HG03520 (cell line): ENCODE results near the gene CDH23.

ENCODE experiments used
- ATAC-seq: cut with Tn5 transposase; IDR thresholded peaks from one replicate; pipeline ENCODE4 v1.9.1; 2021; ENCODE audit warnings: mild to moderate bottlenecking, moderate library complexity; ENCODE audit not compliant: unreplicated experiment

The CDH23 gene

GRCh38 chr10:71419002-71419540 is 22.4 kb downstream of the CDH23 start:
- ATAC-seq: no peak

DNA sequence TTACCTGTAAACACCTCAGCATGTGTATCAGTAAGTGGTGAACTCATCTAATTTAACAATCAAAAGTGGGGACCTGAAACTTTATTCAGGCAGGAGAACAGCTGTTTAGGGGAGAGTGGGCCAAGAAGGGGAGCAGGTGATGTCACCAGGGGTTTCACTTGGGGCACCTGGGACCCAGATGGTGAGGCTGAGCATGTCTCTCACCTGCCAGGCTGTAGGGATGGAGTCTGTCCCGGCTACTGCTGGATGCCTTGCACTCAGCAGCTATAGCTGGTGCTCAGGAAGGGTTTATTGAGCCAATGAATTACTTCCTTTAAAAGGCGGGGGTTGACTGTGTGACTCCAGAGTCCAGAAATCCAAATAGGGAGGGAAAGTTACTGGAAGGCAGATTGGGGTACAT is 23.0 kb downstream of the CDH23 start:
- ATAC-seq: no peak

GRCh38 chr10:71421075-71421434 is 24.3 kb downstream of the CDH23 start:
- no peak for ATAC-seq

DNA sequence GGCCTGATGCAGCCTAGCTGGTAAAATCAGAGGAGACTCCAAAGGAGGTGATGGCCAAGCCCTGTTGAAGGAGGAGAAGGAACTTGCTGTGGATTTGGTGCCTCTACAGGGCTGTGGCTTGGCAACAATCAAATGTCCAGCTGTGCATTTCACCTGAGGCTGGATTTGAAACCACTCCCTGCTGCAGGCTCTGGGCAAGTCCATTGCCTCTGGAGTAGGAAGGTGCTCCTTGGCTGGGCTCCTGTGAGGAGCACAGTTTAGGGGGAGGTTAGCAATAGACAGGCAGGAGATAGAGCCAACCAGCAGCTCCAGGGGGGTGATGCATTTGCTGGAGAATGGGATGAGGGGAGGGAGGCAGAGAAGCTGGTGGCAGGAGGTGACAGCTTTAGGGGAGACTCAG is 26.5 kb downstream of the CDH23 start:
- ATAC-seq: no peak

- ATAC-seq: no peak
These were observed 27.2 kb downstream of the CDH23 start for GRCh38 chr10:71423901-71424300.

DNA sequence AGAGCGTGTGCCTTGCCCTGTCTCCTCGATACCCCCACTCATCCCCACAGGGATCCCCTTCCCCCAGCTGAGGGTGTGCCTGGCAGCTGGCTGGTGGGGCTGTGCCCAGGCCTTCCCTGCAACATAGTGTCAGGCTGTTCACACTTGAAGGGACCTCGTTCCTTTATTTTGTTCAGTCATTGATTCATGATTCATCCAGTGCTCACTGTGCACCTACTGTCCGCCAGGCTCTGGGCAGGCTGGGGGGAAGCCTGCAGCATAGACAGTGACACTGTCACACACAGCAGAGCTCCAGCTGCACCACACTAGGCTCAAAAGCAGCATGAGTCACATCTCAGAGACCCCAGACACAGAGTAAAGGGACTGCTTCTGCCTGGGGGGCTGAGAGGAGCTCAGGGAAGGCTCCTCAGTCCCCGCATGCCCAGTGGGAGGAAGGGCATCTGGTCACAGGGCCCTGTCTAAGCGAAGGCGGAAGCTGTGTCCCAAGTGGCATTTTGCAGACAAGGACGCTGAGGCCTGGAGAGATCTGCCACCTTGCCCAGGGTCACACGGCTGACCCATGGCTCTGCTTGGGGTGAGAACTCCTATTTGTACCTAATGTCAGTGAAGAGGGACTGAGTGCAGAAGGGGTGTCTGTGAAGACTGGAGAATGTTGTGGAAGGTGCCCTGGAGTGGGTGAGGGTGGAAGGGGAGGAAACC is 27.9 kb downstream of the CDH23 start:
- ATAC-seq: no peak

DNA sequence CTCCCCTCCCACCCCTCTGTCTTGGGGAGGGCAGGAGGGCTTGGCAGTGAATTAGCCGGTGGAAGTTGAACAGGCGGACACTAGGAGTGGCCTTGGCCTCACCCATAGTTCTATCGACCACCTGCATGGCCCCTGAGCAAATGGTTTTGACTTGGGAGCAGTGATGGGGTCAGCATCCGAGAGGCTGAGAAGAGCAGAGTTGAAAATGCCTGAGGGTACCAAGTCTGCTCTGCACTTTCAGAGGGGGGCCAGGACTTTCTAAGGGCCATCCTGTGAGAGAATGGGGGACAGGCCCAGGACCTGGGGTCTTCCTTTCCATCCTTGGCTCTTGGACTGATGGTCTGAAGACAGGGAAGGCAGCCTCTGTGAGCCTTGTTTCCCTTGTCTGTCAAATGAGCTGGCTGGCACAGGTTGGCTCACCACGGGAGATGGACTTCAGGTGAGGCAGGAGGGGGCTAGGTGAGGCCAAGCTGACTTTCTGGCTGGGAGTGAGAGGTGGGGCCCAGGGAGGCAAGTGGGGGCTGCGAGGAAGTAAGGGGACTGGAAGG is 29.4 kb downstream of the CDH23 start:
- ATAC-seq: no peak

GRCh38 chr10:71427246-71427645 is 30.5 kb downstream of the CDH23 start:
- ATAC-seq: no peak

DNA sequence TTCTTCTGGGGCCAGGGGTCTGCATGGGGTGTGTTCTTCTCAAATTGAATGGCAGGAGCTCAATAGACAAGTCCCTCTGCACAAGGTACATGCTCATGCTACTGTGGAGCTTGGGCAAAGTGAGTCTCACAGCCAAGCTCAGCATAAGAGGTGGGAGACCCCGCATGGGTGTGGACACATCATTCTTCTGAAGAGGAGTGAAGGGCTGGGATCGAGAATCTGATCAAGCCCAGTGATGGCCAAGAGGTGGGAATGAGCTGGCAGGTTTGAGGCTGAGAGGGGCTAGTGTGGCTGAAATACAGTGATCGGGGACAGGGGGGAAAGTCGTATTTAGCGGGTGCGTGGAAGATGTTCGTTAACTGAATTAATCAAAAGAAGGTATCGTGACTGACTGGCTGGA is 32.6 kb downstream of the CDH23 start:
- ATAC-seq: no peak

DNA sequence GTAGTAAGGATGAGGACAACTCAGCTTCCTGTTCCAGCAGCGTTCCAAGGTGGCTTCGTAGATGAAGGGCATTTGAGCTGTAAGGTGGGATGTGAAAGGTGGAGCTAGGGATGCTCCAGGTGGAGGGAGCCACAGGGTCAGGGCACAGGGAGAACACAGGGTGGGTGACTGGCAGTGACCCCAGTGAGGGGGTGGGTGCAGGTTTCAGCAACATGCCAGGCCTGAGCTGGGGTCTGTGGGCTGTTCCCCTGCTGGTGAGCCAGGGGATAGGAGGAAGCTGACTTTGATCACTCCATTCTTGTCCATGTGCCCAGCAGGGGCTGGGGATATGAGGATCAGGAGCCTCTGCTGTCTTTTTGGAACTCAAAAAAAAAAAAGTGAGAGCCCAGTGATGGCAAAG is 33.2 kb downstream of the CDH23 start:
- ATAC-seq: no peak

DNA sequence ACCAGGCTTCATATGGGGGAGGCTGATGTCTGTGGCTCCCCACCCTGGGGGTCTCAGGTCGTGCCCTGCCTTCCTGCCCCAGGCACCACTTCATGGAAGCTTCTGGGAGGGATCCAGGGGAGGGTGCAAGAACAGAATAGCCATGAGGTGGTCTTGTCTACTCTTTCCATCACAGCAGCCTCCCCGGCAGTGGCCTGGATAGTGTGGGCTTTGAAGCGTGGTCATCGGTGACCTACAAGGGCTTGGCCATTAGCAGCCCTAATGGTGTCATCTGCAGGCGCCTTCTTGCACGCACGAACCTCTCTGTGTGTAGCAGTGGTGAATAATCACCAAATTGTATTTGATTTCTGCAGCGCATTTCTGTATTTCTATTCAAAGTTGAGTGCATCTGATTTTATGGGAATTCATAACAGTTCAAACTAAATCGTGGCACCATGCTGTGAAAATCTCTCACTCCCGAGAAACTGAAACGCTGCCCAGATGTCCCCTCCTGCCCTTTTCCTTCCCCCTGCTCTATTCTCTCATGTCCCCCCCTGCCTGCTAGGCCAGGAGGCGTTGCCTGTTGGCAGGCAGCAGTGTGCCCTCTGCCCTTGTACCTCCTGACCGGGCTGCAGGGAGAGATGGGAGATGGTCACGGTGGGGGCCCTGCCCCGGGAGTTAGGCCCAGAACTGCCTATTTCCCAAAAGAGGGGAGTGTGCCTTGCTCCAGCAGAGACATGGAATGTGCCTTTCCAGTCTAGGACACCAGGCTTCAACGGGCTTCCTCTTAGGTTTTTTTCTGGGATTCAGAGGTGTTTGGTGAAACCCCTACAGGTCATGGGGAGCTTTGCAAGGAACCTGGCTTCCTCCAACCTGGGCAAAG is 34.8 kb downstream of the CDH23 start:
- ATAC-seq: no peak

GRCh38 chr10:71432101-71432905 is 35.6 kb downstream of the CDH23 start:
- ATAC-seq: no peak

DNA sequence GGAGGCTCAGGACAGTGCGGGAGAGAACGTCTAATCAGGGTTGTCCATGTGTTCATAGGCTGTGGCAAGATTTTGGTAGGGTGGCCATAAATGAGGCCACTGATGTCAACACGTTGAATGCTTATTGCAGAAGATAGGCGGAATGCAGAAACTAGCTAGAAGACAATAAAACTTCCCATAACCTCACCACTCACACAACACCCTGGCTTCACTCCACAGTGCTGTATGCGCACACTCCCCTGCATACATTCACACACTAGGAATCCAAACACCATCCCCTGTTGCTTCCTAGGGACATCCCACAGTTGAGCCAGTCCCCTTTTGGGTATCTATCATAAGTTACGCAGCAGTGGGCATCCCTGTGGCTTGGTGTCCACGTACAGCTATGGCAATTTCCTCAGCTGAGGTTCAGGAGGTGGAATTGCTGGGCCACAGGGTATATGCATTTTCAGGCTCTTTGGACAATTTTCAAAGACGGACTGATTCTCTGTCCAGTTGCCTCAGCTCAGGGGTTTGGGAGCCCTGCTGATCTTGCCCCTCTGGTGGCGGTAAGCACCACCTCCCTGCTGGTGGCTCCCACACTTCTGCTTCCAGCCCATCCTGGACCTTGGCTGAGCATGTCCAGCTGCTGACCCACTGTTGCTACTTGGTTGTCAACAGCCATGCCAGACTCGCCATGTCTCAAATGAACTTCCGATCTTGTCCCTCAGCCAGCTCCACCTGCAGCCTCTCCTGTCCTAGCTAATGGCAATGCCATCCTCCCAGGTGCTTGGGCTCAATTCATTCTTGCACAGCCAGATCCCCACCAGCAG is 36.4 kb downstream of the CDH23 start:
- no peak for ATAC-seq

GRCh38 chr10:71433768-71434744 is 37.3 kb downstream of the CDH23 start:
- ATAC-seq: no peak

DNA sequence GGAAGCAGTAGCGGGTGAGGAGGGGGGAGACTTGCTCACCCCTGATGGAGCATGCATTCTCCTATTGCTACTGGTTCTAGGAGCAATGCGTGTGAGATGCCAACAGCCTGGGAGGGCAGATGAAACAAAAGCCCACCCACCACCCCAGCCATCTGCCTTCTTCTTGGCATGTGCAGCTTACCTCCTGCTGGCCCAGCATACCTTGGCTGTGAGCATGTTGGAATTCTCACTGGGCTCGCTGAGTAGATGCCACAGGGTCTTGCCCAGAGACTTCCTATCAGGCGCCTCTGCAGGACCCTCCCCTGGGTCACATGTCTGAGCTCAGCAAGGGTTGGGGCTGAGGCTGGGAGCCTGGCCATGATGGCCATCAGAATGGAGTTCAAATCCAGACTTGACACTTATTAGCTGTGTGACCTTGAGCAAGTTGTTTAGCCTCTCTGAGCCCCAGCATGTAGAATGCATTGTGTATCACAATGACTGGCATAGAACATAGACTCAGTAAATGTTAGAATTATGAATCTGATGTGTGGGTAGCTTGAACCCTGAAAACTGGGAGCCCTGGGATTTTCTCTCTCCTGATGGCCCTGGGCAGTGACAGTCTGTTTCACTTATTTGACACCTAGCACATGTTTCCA is 38.2 kb downstream of the CDH23 start:
- ATAC-seq: no peak

- ATAC-seq: no peak
These were observed 39.0 kb downstream of the CDH23 start for GRCh38 chr10:71435571-71436267.

DNA sequence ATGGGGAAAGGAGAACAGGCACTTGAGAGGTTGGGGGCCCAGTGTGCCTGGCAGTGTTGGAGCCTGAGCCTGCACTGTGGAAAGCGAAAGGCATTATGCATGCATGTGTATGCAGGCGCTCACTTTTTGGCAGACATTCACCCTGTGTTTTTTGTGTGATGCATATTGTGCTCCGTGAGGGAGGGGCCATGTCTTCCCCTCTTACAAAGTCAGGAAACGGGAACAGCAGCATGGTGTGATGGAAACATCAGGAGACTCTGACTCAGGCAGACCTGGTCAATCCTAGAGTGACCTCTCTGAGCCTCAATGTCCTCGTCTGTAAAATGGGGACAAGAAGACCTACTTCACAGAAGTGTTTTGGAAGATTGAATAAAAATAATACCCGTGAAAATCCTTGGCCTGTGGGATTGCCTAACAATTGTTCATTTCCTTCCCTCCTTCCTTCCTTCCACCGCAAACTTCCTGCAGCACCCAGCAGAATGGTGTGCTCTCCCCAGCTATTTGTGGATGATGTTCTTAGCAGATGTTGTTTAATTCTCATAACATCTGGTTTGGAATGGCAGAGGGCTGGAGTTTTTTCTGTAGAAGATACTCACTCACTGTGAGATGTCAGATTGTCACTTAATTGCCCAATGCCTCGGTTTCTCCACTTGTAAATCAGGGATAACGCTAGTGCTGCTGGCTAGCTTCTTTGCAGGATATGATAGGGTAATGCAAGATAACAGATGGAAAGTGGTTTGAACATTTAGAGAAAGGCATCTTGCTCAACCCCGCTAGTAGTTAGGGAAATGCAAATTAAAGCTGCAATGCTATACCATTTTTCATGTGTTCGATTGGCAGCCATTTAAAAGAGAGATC is 39.8 kb downstream of the CDH23 start:
- ATAC-seq: no peak
